H1 (cell line): ENCODE data around the gene SMOC2. TPM values are rescaled to one million over a fixed set of nuclear protein-coding genes. Genes with fewer than 3 reads are reported as not detected.

Source experiments
- CTCF ChIA-PET: fragments of 300-600 bp; sonication (Branson Sonifier 250); formaldehyde crosslinking; loops from one replicate; lab custom pipeline; 2021; ENCODE audit not compliant: partially characterized antibody; lab: Charles Lee
- POLR2A ChIA-PET: fragments of 300-600 bp; sonication (Branson Sonifier 250); formaldehyde crosslinking; loops from one replicate; lab custom pipeline; 2021; ENCODE audit warnings: inconsistent platforms; ENCODE audit not compliant: partially characterized antibody; lab: Charles Lee
- DNase-seq, 2 experiments: peaks; one replicate each; pipeline versions ENCODE4 v3.0.0 to v3.0.0-alpha.2; 2010 to 2022; ENCODE audit warnings: low spot score in 2 of 2, low read depth in 1 of 2, mixed read lengths in 1 of 2
- FAIRE-seq: peaks from 2 replicates; lab custom pipeline; 2011; peaks lifted over from hg19 to GRCh38; lab: Jason Lieb, UNC
- H2AFZ ChIP-seq: 2 replicates; pipeline ENCODE4 v1.8.1; 2012; ENCODE audit warnings: low read length, inconsistent platforms
- H2AK5ac ChIP-seq: 2 replicates; pipeline ENCODE4 v1.6.1; 2013; ENCODE audit warnings: low read depth, low read length
- H2BK120ac ChIP-seq: replicated peaks from 2 replicates; pipeline ENCODE3; 2013; ENCODE audit warnings: low read depth, low read length, inconsistent platforms
- H2BK12ac ChIP-seq: 2 replicates; pipeline ENCODE4 v1.6.1; 2013; ENCODE audit warnings: low read depth, low read length
- H2BK15ac ChIP-seq: 2 replicates; pipeline ENCODE4 v1.6.1; 2013; ENCODE audit warnings: low read length
- H2BK20ac ChIP-seq: 2 replicates; pipeline ENCODE4 v1.6.1; 2013; ENCODE audit warnings: low read length
- H2BK5ac ChIP-seq: 2 replicates; pipeline ENCODE4 v1.6.1; 2013; ENCODE audit warnings: low read depth, low read length
- H3K14ac ChIP-seq: 2 replicates; pipeline ENCODE4 v1.6.1; 2013; ENCODE audit warnings: inconsistent platforms; ENCODE audit not compliant: insufficient read length
- H3K18ac ChIP-seq: 2 replicates; pipeline ENCODE4 v1.6.1; 2013; ENCODE audit warnings: low read length; ENCODE audit errors: extremely low read depth
- H3K23ac ChIP-seq: 2 replicates; pipeline ENCODE4 v1.6.1; 2013; ENCODE audit warnings: inconsistent platforms; ENCODE audit not compliant: insufficient read length
- H3K23me2 ChIP-seq: 2 replicates; pipeline ENCODE4 v1.6.1; 2013; ENCODE audit warnings: low read depth, low read length
- H3K27ac ChIP-seq: 2 replicates; pipeline ENCODE4 v1.6.1; 2011; ENCODE audit warnings: low read depth, low read length, inconsistent platforms
- H3K27me3 ChIP-seq, 4 experiments: replicated peaks in 1 of 4; 1 replicate in 1 of 4; 2 replicates in 3 of 4; pipeline versions ENCODE4 v1.6.1 to v1.8.1; 2011 to 2013; ENCODE audit warnings: low read length in 3 of 4, mild to moderate bottlenecking in 3 of 4, inconsistent platforms in 2 of 4, mixed read lengths in 2 of 4, moderate library complexity in 1 of 4; ENCODE audit not compliant: control insufficient read depth in 3 of 4, insufficient read depth in 3 of 4; ENCODE audit errors: extremely low read depth in 1 of 4
- H3K36me3 ChIP-seq, 4 experiments: 2 replicates each; pipeline versions ENCODE4 v1.6.1 to v1.8.1; 2011 to 2013; ENCODE audit warnings: mild to moderate bottlenecking in 4 of 4, low read length in 3 of 4, moderate library complexity in 2 of 4, control low read depth in 1 of 4, inconsistent platforms in 1 of 4; ENCODE audit not compliant: insufficient read depth in 4 of 4, control insufficient read depth in 2 of 4
- H3K4ac ChIP-seq: replicated peaks from 2 replicates; pipeline ENCODE3; 2013; ENCODE audit warnings: low read length, low read depth, mixed read lengths, inconsistent platforms; ENCODE audit not compliant: insufficient read length
- H3K4me1 ChIP-seq, 4 experiments: replicated peaks in 1 of 4; 1 replicate in 1 of 4; 2 replicates in 3 of 4; pipeline versions ENCODE4 v1.6.1 to v1.8.1; 2011 to 2013; ENCODE audit warnings: low read length in 3 of 4, inconsistent platforms in 2 of 4, mixed read lengths in 1 of 4; ENCODE audit not compliant: insufficient read depth in 4 of 4, control insufficient read depth in 3 of 4
- H3K4me2 ChIP-seq, 2 experiments: 2 replicates each; pipeline versions ENCODE4 v1.6.1 to v1.8.1; 2011 to 2013; ENCODE audit warnings: low read depth in 2 of 2, low read length in 2 of 2, control low read depth in 1 of 2, inconsistent platforms in 1 of 2, mild to moderate bottlenecking in 1 of 2; ENCODE audit not compliant: insufficient read depth in 1 of 2
- H3K4me3 ChIP-seq, 4 experiments: fragments of 200-600, 300-600 bp in 1 of 4; sonication (generic), shearing (Covaris generic), sonication (Bioruptor Twin) in 1 of 4; 2 replicates each; pipeline versions ENCODE4 v1.5.1 to v1.8.1; 2011 to 2016; ENCODE audit warnings: low read length in 4 of 4, low read depth in 3 of 4, control low read depth in 2 of 4, inconsistent platforms in 2 of 4, mild to moderate bottlenecking in 2 of 4, mixed read lengths in 1 of 4, moderate library complexity in 1 of 4; ENCODE audit not compliant: insufficient read depth in 2 of 4; ENCODE audit errors: extremely low read depth in 1 of 4
- H3K56ac ChIP-seq: replicated peaks from 2 replicates; pipeline ENCODE3; 2013; ENCODE audit warnings: low read depth, mild to moderate bottlenecking, mixed read lengths, low read length, inconsistent platforms; ENCODE audit not compliant: insufficient read length
- H3K79me1 ChIP-seq: 2 replicates; pipeline ENCODE4 v1.6.1; 2013; ENCODE audit warnings: low read depth, low read length, control low read depth
- H3K79me2 ChIP-seq, 2 experiments: 2 replicates each; pipeline versions ENCODE4 v1.6.1 to v1.8.1; 2012 to 2013; ENCODE audit warnings: low read length in 2 of 2, mild to moderate bottlenecking in 2 of 2, inconsistent platforms in 1 of 2; ENCODE audit not compliant: insufficient read depth in 2 of 2, control insufficient read depth in 1 of 2
- H3K9ac ChIP-seq, 4 experiments: replicated peaks in 1 of 4; 1 replicate in 1 of 4; 2 replicates in 3 of 4; pipeline versions ENCODE4 v1.6.1 to v1.8.1; 2011 to 2013; ENCODE audit warnings: low read depth in 3 of 4, low read length in 3 of 4, control low read depth in 2 of 4, mild to moderate bottlenecking in 2 of 4, moderate library complexity in 2 of 4, inconsistent platforms in 1 of 4; ENCODE audit errors: extremely low read depth in 1 of 4
- H3K9me3 ChIP-seq, 2 experiments: 2 replicates each; pipeline versions ENCODE4 v1.6.1 to v1.8.1; 2012 to 2013; ENCODE audit warnings: mild to moderate bottlenecking in 2 of 2, moderate library complexity in 2 of 2, control low read depth in 1 of 2, inconsistent platforms in 1 of 2, low read depth in 1 of 2, low read length in 1 of 2, mixed read lengths in 1 of 2; ENCODE audit not compliant: insufficient read depth in 2 of 2
- H4K20me1 ChIP-seq, 2 experiments: replicated peaks in 1 of 2; 2 replicates each; pipeline versions ENCODE3 to v1.8.1; 2011 to 2013; ENCODE audit warnings: inconsistent platforms in 2 of 2, low read length in 2 of 2, mild to moderate bottlenecking in 1 of 2; ENCODE audit not compliant: insufficient read depth in 2 of 2, control insufficient read depth in 1 of 2
- H4K5ac ChIP-seq: 2 replicates; pipeline ENCODE4 v1.6.1; 2013; ENCODE audit warnings: low read length, low read depth, mixed read lengths, inconsistent platforms; ENCODE audit not compliant: insufficient read length
- H4K8ac ChIP-seq: 2 replicates; pipeline ENCODE4 v1.8.0; 2013; ENCODE audit warnings: mild to moderate bottlenecking, moderate library complexity, low read length, inconsistent platforms; ENCODE audit not compliant: insufficient read depth; ENCODE audit errors: extremely low read depth
- H4K91ac ChIP-seq: replicated peaks from 2 replicates; pipeline ENCODE3; 2013; ENCODE audit warnings: low read length, mixed read lengths, inconsistent platforms; ENCODE audit not compliant: insufficient read length
- ASH2L ChIP-seq: fragments of 200-600, 300-600 bp; sonication (generic); IDR thresholded peaks from one replicate; pipeline ENCODE4 v1.7.1; 2017; ENCODE audit warnings: low read length
- BRCA1 ChIP-seq: IDR thresholded peaks from 2 replicates; pipeline ENCODE4 v1.6.1; 2012; ENCODE audit warnings: low read depth, low read length, improper control_type of control experiment
- CEBPB ChIP-seq: IDR thresholded peaks from 2 replicates; pipeline ENCODE4 v1.6.1; 2012; ENCODE audit warnings: low read depth, low read length
- CHD1 ChIP-seq: IDR thresholded peaks from 2 replicates; pipeline ENCODE4 v1.6.1; 2012; ENCODE audit warnings: low read depth, low read length, improper control_type of control experiment
- CREB1 ChIP-seq: IDR thresholded peaks from 2 replicates; pipeline ENCODE4 v1.6.1; 2012; ENCODE audit warnings: inconsistent platforms
- EGR1 ChIP-seq: IDR thresholded peaks from 2 replicates; pipeline ENCODE4 v1.6.1; 2011; ENCODE audit warnings: low read depth, low read length, borderline replicate concordance
- EZH2 ChIP-seq: fragments of 200-600 bp; sonication (generic); IDR thresholded peaks from 2 replicates; pipeline ENCODE4 v1.7.1; 2012; ENCODE audit warnings: low read depth, mild to moderate bottlenecking, moderate library complexity, low read length, inconsistent platforms; ENCODE audit not compliant: severe bottlenecking
- JUND ChIP-seq: IDR thresholded peaks from 2 replicates; pipeline ENCODE4 v1.6.1; 2011; ENCODE audit warnings: mild to moderate bottlenecking, improper control_type of control experiment, low read length
- NANOG ChIP-seq: IDR thresholded peaks from 2 replicates; pipeline ENCODE4 v1.6.1; 2011; ENCODE audit warnings: low read length, low read depth, mild to moderate bottlenecking, inconsistent platforms; ENCODE audit not compliant: insufficient read depth, poor library complexity, severe bottlenecking
- POLR2A ChIP-seq, 2 experiments: IDR thresholded peaks; 1 replicate in 1 of 2; 2 replicates in 1 of 2; pipeline ENCODE4 v1.6.1; 2011; ENCODE audit warnings: low read depth in 2 of 2, low read length in 2 of 2, mild to moderate bottlenecking in 2 of 2; ENCODE audit errors: control extremely low read depth in 1 of 2
- SIX5 ChIP-seq: IDR thresholded peaks from 2 replicates; pipeline ENCODE4 v1.6.1; 2011; ENCODE audit warnings: mild to moderate bottlenecking, low read depth, low read length
- SP4 ChIP-seq: IDR thresholded peaks from 2 replicates; pipeline ENCODE4 v1.6.1; 2012; ENCODE audit warnings: low read length, inconsistent platforms
- TBP ChIP-seq: IDR thresholded peaks from 2 replicates; pipeline ENCODE4 v1.6.1; 2011; ENCODE audit warnings: low read depth, low read length, improper control_type of control experiment
- WGBS, 2 experiments: shearing (Covaris generic) in 1 of 2; methylation state at CpG; one replicate each; pipeline versions ENCODE4 v1.1.6 to v1.1.7; 2013 to 2015; ENCODE audit warnings: low lambda C conversion rate in 2 of 2, mixed read lengths in 2 of 2, inconsistent platforms in 1 of 2, low coverage in 1 of 2, missing lambda C conversion rate in 1 of 2; ENCODE audit not compliant: insufficient replicate concordance in 2 of 2, insufficient coverage in 1 of 2, insufficient read length in 1 of 2; ENCODE audit errors: extremely low coverage in 1 of 2, missing lambda C conversion rate in 1 of 2; 5-methylcytosine and 5-hydroxymethylcytosine counted together
- polyA plus RNA-seq, 7 experiments: library from polyadenylated mRNA; depleted of rRNA in 3 of 7; stranded (reverse) in 5 of 7; unstranded in 2 of 7; fragments of >200 nt in 5 of 7; fragments of 200-250 nt in 2 of 7; gene quantifications; 1 replicate in 5 of 7; 2 replicates in 1 of 7; 4 replicates in 1 of 7; pipeline versions ENCODE4 v1.2.1 to v1.2.3, GENCODE V29; 2011 to 2013; ENCODE audit warnings: missing spikeins in 2 of 7, mixed read lengths in 2 of 7
- total RNA-seq: library from RNA; stranded (reverse); fragmentation: NEBNext Ultra II Directional; extraction: Animal tissue kit (Norgen Biotek cat#: 25700); gene quantifications from 2 replicates; pipeline ENCODE4 v1.2.1, GENCODE V29; 2021
- TF ChIP-seq, protein P1 (sequence below): IDR thresholded peaks from 2 replicates; pipeline ENCODE4 v1.6.1; 2012; ENCODE audit warnings: inconsistent platforms

Gene SMOC2
- total and polyA plus RNA-seq, 2 of the 8 experiments (the other 6 are each of a cell fraction or from before 2014, with no cell fraction given) = 7.7 to 8.5 TPM

DNA sequence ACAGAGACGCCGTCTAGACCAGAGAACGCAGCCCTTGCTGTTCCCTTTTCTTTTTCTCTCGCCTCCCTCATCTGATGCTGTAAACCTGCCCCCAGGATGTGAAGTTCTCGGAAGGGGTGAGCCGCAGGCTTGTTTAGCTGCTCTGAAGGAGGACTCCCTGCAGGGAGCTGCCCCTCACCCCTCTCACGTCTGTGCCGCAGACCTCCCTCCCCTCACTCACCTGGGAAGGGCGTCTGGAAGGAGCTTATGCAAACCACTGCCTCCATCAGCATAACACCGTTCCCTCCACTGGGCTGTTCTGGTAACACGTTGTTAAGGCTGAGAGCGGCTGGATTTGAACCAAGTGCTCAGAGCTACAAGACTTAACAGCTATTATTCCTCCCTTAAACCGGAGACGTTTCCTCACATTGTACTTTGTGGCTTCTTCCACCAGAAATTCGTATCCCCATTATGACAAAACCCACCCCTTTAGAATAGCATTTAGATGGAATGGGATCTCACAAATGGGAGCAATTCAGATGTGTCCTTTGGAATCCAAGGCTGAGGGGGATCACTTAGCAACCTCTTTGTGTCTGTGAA, 99.8 kb downstream of the SMOC2 start:
- 30% methylated on average over 15 of the region's 15 CpGs; no CpG with 5 or more reads in 1 of the 2 experiments for WGBS, 2 experiments
- ChIA-PET CTCF (interaction anchor here (0.6 to 2.6 kb wide), 7 partner anchors 14 to 615 kb away, joined by 3 to 7 read pairs (median 3); no protein-coding TSS in a partner anchor), POLR2A (interaction anchor here (1.0 kb wide), 1 partner anchor 11 kb away, joined by 3 read pairs; no protein-coding TSS in a partner anchor)
- DNase-seq (peak in 1 of 2 experiments; percentile 46), FAIRE-seq (peak; percentile 81)
- 0 out of 2 replicates have a peak overlapping the region, but pooled peaks have one; percentile 32 for H2BK5ac ChIP-seq
- H4K5ac ChIP-seq = no peak overlapping the region
- H3K4ac ChIP-seq = no peak overlapping the region
- H2AFZ ChIP-seq = no peak overlapping the region
- H3K36me3 ChIP-seq = no peaks in the 10 kb centered on the region
- no peak overlapping the region for H4K91ac ChIP-seq
- no peak overlapping the region for H3K23ac ChIP-seq
- no peaks in the 10 kb centered on the region; the same call in 1 of the 2 replicates for H3K23me2 ChIP-seq
- H2AK5ac ChIP-seq = no peak overlapping the region; the same call in 1 of the 2 replicates
- no peaks in the 10 kb centered on the region for H3K79me2 ChIP-seq
- peaks cover 9 to 36% (median 19%) of the 10 kb centered on the region in 4 experiments for H3K4me1 ChIP-seq
- H4K8ac ChIP-seq = no peak overlapping the region
- H3K56ac ChIP-seq = no peak overlapping the region
- H3K9me3 ChIP-seq = no peaks in the 10 kb centered on the region
- H3K9ac ChIP-seq = no peak overlapping the region; a peak in 1 of 7 replicates
- peak overlapping the region; percentile 45; the same call in 1 of the 2 replicates for H2BK12ac ChIP-seq
- H3K14ac ChIP-seq = no peak overlapping the region
- H2BK120ac ChIP-seq = no peak overlapping the region
- peak overlapping the region in 2 of 4 experiments; percentile 3 to 4; a peak in 1 of 8 replicates for H3K4me3 ChIP-seq
- no peaks in the 10 kb centered on the region for H3K79me1 ChIP-seq
- H3K4me2 ChIP-seq = peak overlapping the region; percentile 38 to 59
- peak overlapping the region; percentile 65 for H3K18ac ChIP-seq
- no peaks in the 10 kb centered on the region for H4K20me1 ChIP-seq
- H2BK20ac ChIP-seq = no peak overlapping the region
- no peak overlapping the region for H2BK15ac ChIP-seq
- H3K27ac ChIP-seq = no peak overlapping the region
- no peaks in the 10 kb centered on the region for H3K27me3 ChIP-seq
- TF ChIP-seq EZH2 (no peak), SIX5 (no peak), SP4 (no peak), NANOG (no peak), CREB1 (no peak), CHD1 (no peak), POLR2A (IDR thresholded peaks at IDR 0.05; ENCODE audit: control extremely low read depth in 1 of 2, low read depth in 2 of 2, low read length in 2 of 2) (no peak), EGR1 (no peak), BRCA1 (no peak), TBP (no peak), ASH2L (peak; percentile 50), JUND (no peak), CEBPB (no peak)
- TF ChIP-seq, protein P1, sequence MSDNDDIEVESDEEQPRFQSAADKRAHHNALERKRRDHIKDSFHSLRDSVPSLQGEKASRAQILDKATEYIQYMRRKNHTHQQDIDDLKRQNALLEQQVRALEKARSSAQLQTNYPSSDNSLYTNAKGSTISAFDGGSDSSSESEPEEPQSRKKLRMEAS = peak; percentile 70
